Body of pancreas (tissue), 4 donors: ENCODE measurements around the gene TBC1D9.

Source experiments
- CTCF ChIP-seq, 7 experiments: fragments of 450-650 bp in 4 of 7; fragments of 200-600 bp in 3 of 7; sonication (generic) in 3 of 7; IDR thresholded peaks; one replicate each; pipeline ENCODE4 v1.5.1; 2016 to 2019; ENCODE audit warnings: antibody characterized with exemption in 7 of 7
- POLR2A ChIP-seq, 3 donors: fragments of 450-650 bp; IDR thresholded peaks; one replicate each; pipeline ENCODE4 v1.6.1; 2016; ENCODE audit warnings: antibody characterized with exemption in 3 of 3, mild to moderate bottlenecking in 2 of 3

DNA sequence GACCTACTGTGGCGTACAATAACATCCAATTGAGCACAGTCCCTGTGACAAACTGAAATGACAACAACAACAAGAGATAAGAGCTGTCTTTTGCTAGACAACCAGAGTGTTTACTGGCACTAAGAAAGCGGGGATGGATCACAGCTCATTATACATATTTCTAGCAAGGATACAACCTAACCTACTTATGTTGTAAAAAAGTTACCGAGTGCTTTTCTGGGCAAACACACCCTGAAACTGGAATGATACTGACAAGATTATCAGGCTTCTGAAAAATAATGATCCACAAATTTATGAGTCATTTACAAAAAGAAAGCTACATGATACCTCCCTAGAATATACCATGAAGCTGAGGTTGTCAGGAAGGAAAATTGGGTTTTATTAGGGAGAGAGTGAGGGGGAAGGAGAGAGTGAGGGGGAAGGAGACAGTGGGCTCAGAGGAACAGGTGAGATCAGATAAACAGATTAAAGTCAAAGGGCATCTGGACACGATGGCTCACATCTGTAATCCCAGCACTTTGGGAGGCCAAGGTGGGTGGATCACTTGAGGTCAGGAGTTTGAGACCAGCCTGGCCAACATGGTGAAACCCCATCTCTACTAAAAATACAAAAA, 20.3 kb downstream of the TBC1D9 start:
- TF ChIP-seq CTCF (IDR thresholded peaks at IDR 0.05) (no peak), POLR2A (IDR thresholded peaks at IDR 0.05) (no peak)
